HUES64 (cell line): ENCODE results near the gene USH2A.

Source experiments
- H3K27ac ChIP-seq: 2 replicates; pipeline ENCODE4 v1.7.0; 2013; ENCODE audit warnings: low read depth, low read length, inconsistent platforms
- H3K27me3 ChIP-seq: 2 replicates; pipeline ENCODE4 v1.6.1; 2013; ENCODE audit warnings: mild to moderate bottlenecking, low read length; ENCODE audit not compliant: insufficient read depth
- H3K36me3 ChIP-seq: 2 replicates; pipeline ENCODE4 v1.6.1; 2013; ENCODE audit warnings: mild to moderate bottlenecking, low read length; ENCODE audit not compliant: insufficient read depth
- H3K4me1 ChIP-seq: 2 replicates; pipeline ENCODE4 v1.6.1; 2013; ENCODE audit warnings: mild to moderate bottlenecking, low read length, moderate library complexity; ENCODE audit not compliant: insufficient read depth
- H3K4me3 ChIP-seq: 2 replicates; pipeline ENCODE4 v1.5.1; 2013; ENCODE audit warnings: mild to moderate bottlenecking, low read length, moderate library complexity
- H3K9ac ChIP-seq: 2 replicates; pipeline ENCODE4 v1.6.1; 2013; ENCODE audit warnings: mild to moderate bottlenecking, low read depth, low read length
- H3K9me3 ChIP-seq: 2 replicates; pipeline ENCODE4 v1.6.1; 2013; ENCODE audit warnings: low read depth, low read length; ENCODE audit not compliant: insufficient read depth
- WGBS: fragments of 150-250, 120-280 bp; methylation state at CpG from one replicate; pipeline ENCODE4 v1.1.7; 2013; ENCODE audit warnings: missing lambda C conversion rate; 5-methylcytosine and 5-hydroxymethylcytosine counted together

Gene USH2A

GRCh38 chr1:215640429-215641148, 782.7 kb downstream of the USH2A start:
- Histone ChIP-seq H3K27ac (no peak overlapping the region), H3K4me3 (no peak overlapping the region), H3K27me3 (no peaks in the 10 kb centered on the region), H3K9ac (no peak overlapping the region), H3K9me3 (no peaks in the 10 kb centered on the region), H3K36me3 (no peaks in the 10 kb centered on the region), H3K4me1 (peaks cover 15% of the 10 kb centered on the region)
- 98% methylated on average over 14 of the region's 18 CpGs for WGBS

GRCh38 chr1:215637041-215637573, 786.1 kb downstream of the USH2A start:
- Histone ChIP-seq H3K27me3 (no peaks in the 10 kb centered on the region), H3K36me3 (no peaks in the 10 kb centered on the region), H3K4me1 (peaks cover 15% of the 10 kb centered on the region), H3K4me3 (no peak overlapping the region), H3K9me3 (no peaks in the 10 kb centered on the region), H3K9ac (no peak overlapping the region), H3K27ac (no peak overlapping the region)
- 90% methylated on average over 7 of the region's 7 CpGs for WGBS

GRCh38 chr1:215636258-215636965, 786.8 kb downstream of the USH2A start:
- Histone ChIP-seq H3K4me1 (peaks cover 15% of the 10 kb centered on the region), H3K4me3 (no peak overlapping the region), H3K9ac (no peak overlapping the region), H3K27me3 (no peaks in the 10 kb centered on the region), H3K9me3 (no peaks in the 10 kb centered on the region), H3K27ac (no peak overlapping the region), H3K36me3 (no peaks in the 10 kb centered on the region)
- WGBS, result 89% methylated on average over 9 of the region's 9 CpGs

GRCh38 chr1:215635827-215636226, 787.4 kb downstream of the USH2A start:
- H3K36me3 ChIP-seq, result no peaks in the 10 kb centered on the region
- H3K9me3 ChIP-seq, result no peaks in the 10 kb centered on the region
- no peak overlapping the region for H3K27ac ChIP-seq
- H3K27me3 ChIP-seq, result no peaks in the 10 kb centered on the region
- 86% methylated on average over 6 of the region's 6 CpGs for WGBS
- H3K4me1 ChIP-seq, result peaks cover 15% of the 10 kb centered on the region
- no peak overlapping the region for H3K4me3 ChIP-seq
- no peak overlapping the region for H3K9ac ChIP-seq

GRCh38 chr1:215631489-215631888, 791.8 kb downstream of the USH2A start:
- no peak overlapping the region for H3K4me3 ChIP-seq
- no peak overlapping the region for H3K9ac ChIP-seq
- no peaks in the 10 kb centered on the region for H3K27me3 ChIP-seq
- no peak overlapping the region for H3K27ac ChIP-seq
- H3K4me1 ChIP-seq, result peaks cover 5% of the 10 kb centered on the region
- H3K9me3 ChIP-seq, result no peaks in the 10 kb centered on the region
- WGBS, result 67% methylated on average over 3 of the region's 3 CpGs
- no peaks in the 10 kb centered on the region for H3K36me3 ChIP-seq

GRCh38 chr1:215631040-215631439, 792.2 kb downstream of the USH2A start:
- H3K27me3 ChIP-seq, result no peaks in the 10 kb centered on the region
- H3K9me3 ChIP-seq, result no peaks in the 10 kb centered on the region
- no peak overlapping the region for H3K9ac ChIP-seq
- peaks cover under 1% of the 10 kb centered on the region; the same call in 1 of the 2 replicates for H3K4me1 ChIP-seq
- H3K4me3 ChIP-seq, result no peak overlapping the region
- WGBS, result 84% methylated on average over 1 of the region's 1 CpG
- H3K36me3 ChIP-seq, result no peaks in the 10 kb centered on the region
- H3K27ac ChIP-seq, result no peak overlapping the region

GRCh38 chr1:215625949-215626348, 797.3 kb downstream of the USH2A start:
- no peaks in the 10 kb centered on the region for H3K27me3 ChIP-seq
- no peak overlapping the region for H3K9ac ChIP-seq
- no peak overlapping the region for H3K27ac ChIP-seq
- H3K36me3 ChIP-seq, result peaks cover 17% of the 10 kb centered on the region
- H3K4me3 ChIP-seq, result no peak overlapping the region
- no peaks in the 10 kb centered on the region for H3K9me3 ChIP-seq
- no peaks in the 10 kb centered on the region for H3K4me1 ChIP-seq

- peaks cover 43% of the 10 kb centered on the region for H3K36me3 ChIP-seq
- H3K27ac ChIP-seq, result no peak overlapping the region
- H3K4me1 ChIP-seq, result no peaks in the 10 kb centered on the region
- no peaks in the 10 kb centered on the region for H3K27me3 ChIP-seq
- H3K4me3 ChIP-seq, result no peak overlapping the region
- H3K9ac ChIP-seq, result no peak overlapping the region
- no peaks in the 10 kb centered on the region for H3K9me3 ChIP-seq
- 98% methylated on average over 3 of the region's 4 CpGs for WGBS
Measured at GRCh38 chr1:215623162-215623561, 800.1 kb downstream of the USH2A start.

GRCh38 chr1:215617979-215618378, 805.3 kb downstream of the USH2A start:
- H3K4me3 ChIP-seq, result no peak overlapping the region
- H3K9me3 ChIP-seq, result no peaks in the 10 kb centered on the region
- H3K36me3 ChIP-seq, result peaks cover 62% of the 10 kb centered on the region
- H3K27ac ChIP-seq, result no peak overlapping the region
- no peaks in the 10 kb centered on the region for H3K27me3 ChIP-seq
- WGBS, result no CpG with 5 or more reads among the region's 1 CpG
- 0 out of 2 replicates have a peak, but pooled peaks cover 6% of the 10 kb centered on the region for H3K4me1 ChIP-seq
- no peak overlapping the region for H3K9ac ChIP-seq

- 0 out of 2 replicates have a peak, but pooled peaks cover 6% of the 10 kb centered on the region for H3K4me1 ChIP-seq
- 83% methylated on average over 1 of the region's 3 CpGs for WGBS
- H3K36me3 ChIP-seq, result peaks cover 77% of the 10 kb centered on the region
- no peak overlapping the region for H3K9ac ChIP-seq
- no peaks in the 10 kb centered on the region for H3K9me3 ChIP-seq
- no peak overlapping the region for H3K27ac ChIP-seq
- no peak overlapping the region for H3K4me3 ChIP-seq
- no peaks in the 10 kb centered on the region for H3K27me3 ChIP-seq
Measured at GRCh38 chr1:215612391-215612790, 810.9 kb downstream of the USH2A start.

- WGBS, result 92% methylated on average over 4 of the region's 4 CpGs
- Histone ChIP-seq H3K4me1 (peaks cover 7% of the 10 kb centered on the region), H3K9me3 (no peaks in the 10 kb centered on the region), H3K36me3 (peaks cover 93% of the 10 kb centered on the region), H3K9ac (no peak overlapping the region), H3K27ac (no peak overlapping the region), H3K4me3 (no peak overlapping the region), H3K27me3 (no peaks in the 10 kb centered on the region)
Measured at GRCh38 chr1:215608646-215609045, 814.6 kb downstream of the USH2A start.
